H1 (cell line): ENCODE measurements around the gene RBM43. TPM values are rescaled to one million over a fixed set of nuclear protein-coding genes. Genes with fewer than 3 reads are reported as not detected.

ENCODE experiments used
- CTCF ChIA-PET: fragments of 300-600 bp; sonication (Branson Sonifier 250); formaldehyde crosslinking; loops from one replicate; lab custom pipeline; 2021; ENCODE audit not compliant: partially characterized antibody; lab: Charles Lee
- POLR2A ChIA-PET: fragments of 300-600 bp; sonication (Branson Sonifier 250); formaldehyde crosslinking; loops from one replicate; lab custom pipeline; 2021; ENCODE audit warnings: inconsistent platforms; ENCODE audit not compliant: partially characterized antibody; lab: Charles Lee
- DNase-seq, 2 experiments: peaks; one replicate each; pipeline versions ENCODE4 v3.0.0 to v3.0.0-alpha.2; 2010 to 2022; ENCODE audit warnings: low spot score in 2 of 2, low read depth in 1 of 2, mixed read lengths in 1 of 2
- FAIRE-seq: peaks from 2 replicates; lab custom pipeline; 2011; peaks lifted over from hg19 to GRCh38; lab: Jason Lieb, UNC
- H2AFZ ChIP-seq: 2 replicates; pipeline ENCODE4 v1.8.1; 2012; ENCODE audit warnings: low read length, inconsistent platforms
- H2AK5ac ChIP-seq: 2 replicates; pipeline ENCODE4 v1.6.1; 2013; ENCODE audit warnings: low read depth, low read length
- H2BK120ac ChIP-seq: replicated peaks from 2 replicates; pipeline ENCODE3; 2013; ENCODE audit warnings: low read depth, low read length, inconsistent platforms
- H2BK12ac ChIP-seq: 2 replicates; pipeline ENCODE4 v1.6.1; 2013; ENCODE audit warnings: low read depth, low read length
- H2BK15ac ChIP-seq: 2 replicates; pipeline ENCODE4 v1.6.1; 2013; ENCODE audit warnings: low read length
- H2BK20ac ChIP-seq: 2 replicates; pipeline ENCODE4 v1.6.1; 2013; ENCODE audit warnings: low read length
- H2BK5ac ChIP-seq: 2 replicates; pipeline ENCODE4 v1.6.1; 2013; ENCODE audit warnings: low read depth, low read length
- H3K14ac ChIP-seq: 2 replicates; pipeline ENCODE4 v1.6.1; 2013; ENCODE audit warnings: inconsistent platforms; ENCODE audit not compliant: insufficient read length
- H3K18ac ChIP-seq: 2 replicates; pipeline ENCODE4 v1.6.1; 2013; ENCODE audit warnings: low read length; ENCODE audit errors: extremely low read depth
- H3K23ac ChIP-seq: 2 replicates; pipeline ENCODE4 v1.6.1; 2013; ENCODE audit warnings: inconsistent platforms; ENCODE audit not compliant: insufficient read length
- H3K23me2 ChIP-seq: 2 replicates; pipeline ENCODE4 v1.6.1; 2013; ENCODE audit warnings: low read depth, low read length
- H3K27ac ChIP-seq: 2 replicates; pipeline ENCODE4 v1.6.1; 2011; ENCODE audit warnings: low read depth, low read length, inconsistent platforms
- H3K27me3 ChIP-seq, 4 experiments: replicated peaks in 1 of 4; 1 replicate in 1 of 4; 2 replicates in 3 of 4; pipeline versions ENCODE4 v1.6.1 to v1.8.1; 2011 to 2013; ENCODE audit warnings: low read length in 3 of 4, mild to moderate bottlenecking in 3 of 4, inconsistent platforms in 2 of 4, mixed read lengths in 2 of 4, moderate library complexity in 1 of 4; ENCODE audit not compliant: control insufficient read depth in 3 of 4, insufficient read depth in 3 of 4; ENCODE audit errors: extremely low read depth in 1 of 4
- H3K36me3 ChIP-seq, 4 experiments: 2 replicates each; pipeline versions ENCODE4 v1.6.1 to v1.8.1; 2011 to 2013; ENCODE audit warnings: mild to moderate bottlenecking in 4 of 4, low read length in 3 of 4, moderate library complexity in 2 of 4, control low read depth in 1 of 4, inconsistent platforms in 1 of 4; ENCODE audit not compliant: insufficient read depth in 4 of 4, control insufficient read depth in 2 of 4
- H3K4ac ChIP-seq: replicated peaks from 2 replicates; pipeline ENCODE3; 2013; ENCODE audit warnings: low read length, low read depth, mixed read lengths, inconsistent platforms; ENCODE audit not compliant: insufficient read length
- H3K4me1 ChIP-seq, 4 experiments: replicated peaks in 1 of 4; 1 replicate in 1 of 4; 2 replicates in 3 of 4; pipeline versions ENCODE4 v1.6.1 to v1.8.1; 2011 to 2013; ENCODE audit warnings: low read length in 3 of 4, inconsistent platforms in 2 of 4, mixed read lengths in 1 of 4; ENCODE audit not compliant: insufficient read depth in 4 of 4, control insufficient read depth in 3 of 4
- H3K4me2 ChIP-seq, 2 experiments: 2 replicates each; pipeline versions ENCODE4 v1.6.1 to v1.8.1; 2011 to 2013; ENCODE audit warnings: low read depth in 2 of 2, low read length in 2 of 2, control low read depth in 1 of 2, inconsistent platforms in 1 of 2, mild to moderate bottlenecking in 1 of 2; ENCODE audit not compliant: insufficient read depth in 1 of 2
- H3K4me3 ChIP-seq, 4 experiments: fragments of 200-600, 300-600 bp in 1 of 4; sonication (generic), shearing (Covaris generic), sonication (Bioruptor Twin) in 1 of 4; 2 replicates each; pipeline versions ENCODE4 v1.5.1 to v1.8.1; 2011 to 2016; ENCODE audit warnings: low read length in 4 of 4, low read depth in 3 of 4, control low read depth in 2 of 4, inconsistent platforms in 2 of 4, mild to moderate bottlenecking in 2 of 4, mixed read lengths in 1 of 4, moderate library complexity in 1 of 4; ENCODE audit not compliant: insufficient read depth in 2 of 4; ENCODE audit errors: extremely low read depth in 1 of 4
- H3K56ac ChIP-seq: replicated peaks from 2 replicates; pipeline ENCODE3; 2013; ENCODE audit warnings: low read depth, mild to moderate bottlenecking, mixed read lengths, low read length, inconsistent platforms; ENCODE audit not compliant: insufficient read length
- H3K79me1 ChIP-seq: 2 replicates; pipeline ENCODE4 v1.6.1; 2013; ENCODE audit warnings: low read depth, low read length, control low read depth
- H3K79me2 ChIP-seq, 2 experiments: 2 replicates each; pipeline versions ENCODE4 v1.6.1 to v1.8.1; 2012 to 2013; ENCODE audit warnings: low read length in 2 of 2, mild to moderate bottlenecking in 2 of 2, inconsistent platforms in 1 of 2; ENCODE audit not compliant: insufficient read depth in 2 of 2, control insufficient read depth in 1 of 2
- H3K9ac ChIP-seq, 4 experiments: replicated peaks in 1 of 4; 1 replicate in 1 of 4; 2 replicates in 3 of 4; pipeline versions ENCODE4 v1.6.1 to v1.8.1; 2011 to 2013; ENCODE audit warnings: low read depth in 3 of 4, low read length in 3 of 4, control low read depth in 2 of 4, mild to moderate bottlenecking in 2 of 4, moderate library complexity in 2 of 4, inconsistent platforms in 1 of 4; ENCODE audit errors: extremely low read depth in 1 of 4
- H3K9me3 ChIP-seq, 2 experiments: 2 replicates each; pipeline versions ENCODE4 v1.6.1 to v1.8.1; 2012 to 2013; ENCODE audit warnings: mild to moderate bottlenecking in 2 of 2, moderate library complexity in 2 of 2, control low read depth in 1 of 2, inconsistent platforms in 1 of 2, low read depth in 1 of 2, low read length in 1 of 2, mixed read lengths in 1 of 2; ENCODE audit not compliant: insufficient read depth in 2 of 2
- H4K20me1 ChIP-seq, 2 experiments: replicated peaks in 1 of 2; 2 replicates each; pipeline versions ENCODE3 to v1.8.1; 2011 to 2013; ENCODE audit warnings: inconsistent platforms in 2 of 2, low read length in 2 of 2, mild to moderate bottlenecking in 1 of 2; ENCODE audit not compliant: insufficient read depth in 2 of 2, control insufficient read depth in 1 of 2
- H4K5ac ChIP-seq: 2 replicates; pipeline ENCODE4 v1.6.1; 2013; ENCODE audit warnings: low read length, low read depth, mixed read lengths, inconsistent platforms; ENCODE audit not compliant: insufficient read length
- H4K8ac ChIP-seq: 2 replicates; pipeline ENCODE4 v1.8.0; 2013; ENCODE audit warnings: mild to moderate bottlenecking, moderate library complexity, low read length, inconsistent platforms; ENCODE audit not compliant: insufficient read depth; ENCODE audit errors: extremely low read depth
- H4K91ac ChIP-seq: replicated peaks from 2 replicates; pipeline ENCODE3; 2013; ENCODE audit warnings: low read length, mixed read lengths, inconsistent platforms; ENCODE audit not compliant: insufficient read length
- ASH2L ChIP-seq: fragments of 200-600, 300-600 bp; sonication (generic); IDR thresholded peaks from one replicate; pipeline ENCODE4 v1.7.1; 2017; ENCODE audit warnings: low read length
- EP300 ChIP-seq, 2 experiments: IDR thresholded peaks; 1 replicate in 1 of 2; 2 replicates in 1 of 2; pipeline ENCODE4 v1.6.1; 2011 to 2012; ENCODE audit warnings: low read depth in 2 of 2, low read length in 2 of 2, mild to moderate bottlenecking in 2 of 2, borderline replicate concordance in 1 of 2, inconsistent platforms in 1 of 2, moderate library complexity in 1 of 2
- SIRT6 ChIP-seq: IDR thresholded peaks from one replicate; pipeline ENCODE4 v1.7.1; 2012; ENCODE audit warnings: low read length, inconsistent platforms
- SUZ12 ChIP-seq: fragments of 200-600 bp; sonication (generic); IDR thresholded peaks from 2 replicates; pipeline ENCODE4 v1.6.1; 2012; ENCODE audit warnings: mild to moderate bottlenecking, inconsistent platforms, low read length, moderate library complexity, mixed read lengths
- WGBS, 2 experiments: shearing (Covaris generic) in 1 of 2; methylation state at CpG; one replicate each; pipeline versions ENCODE4 v1.1.6 to v1.1.7; 2013 to 2015; ENCODE audit warnings: low lambda C conversion rate in 2 of 2, mixed read lengths in 2 of 2, inconsistent platforms in 1 of 2, low coverage in 1 of 2, missing lambda C conversion rate in 1 of 2; ENCODE audit not compliant: insufficient replicate concordance in 2 of 2, insufficient coverage in 1 of 2, insufficient read length in 1 of 2; ENCODE audit errors: extremely low coverage in 1 of 2, missing lambda C conversion rate in 1 of 2; 5-methylcytosine and 5-hydroxymethylcytosine counted together
- polyA plus RNA-seq, 7 experiments: library from polyadenylated mRNA; depleted of rRNA in 3 of 7; stranded (reverse) in 5 of 7; unstranded in 2 of 7; fragments of >200 nt in 5 of 7; fragments of 200-250 nt in 2 of 7; gene quantifications; 1 replicate in 5 of 7; 2 replicates in 1 of 7; 4 replicates in 1 of 7; pipeline versions ENCODE4 v1.2.1 to v1.2.3, GENCODE V29; 2011 to 2013; ENCODE audit warnings: missing spikeins in 2 of 7, mixed read lengths in 2 of 7
- total RNA-seq: library from RNA; stranded (reverse); fragmentation: NEBNext Ultra II Directional; extraction: Animal tissue kit (Norgen Biotek cat#: 25700); gene quantifications from 2 replicates; pipeline ENCODE4 v1.2.1, GENCODE V29; 2021

Gene RBM43
- total and polyA plus RNA-seq, 2 of the 8 experiments (the other 6 are each of a cell fraction or from before 2014, with no cell fraction given) = 1.7 to 2.0 TPM

- H3K23ac ChIP-seq = no peak overlapping the region
Measured at GRCh38 chr2:151264157-151264825, 2.6 kb upstream of the RBM43 start.

More at GRCh38 chr2:151264157-151264825, 2.6 kb upstream of the RBM43 start:
- CTCF ChIA-PET = interaction anchor here (0.8 to 1.5 kb wide), 2 partner anchors 14 to 145 kb away, joined by 3 to 4 read pairs; partner anchors contain the start of gene RIF1
- H3K9ac ChIP-seq = no peak overlapping the region
- no peak overlapping the region for H2BK15ac ChIP-seq
- H3K4me3 ChIP-seq = no peak overlapping the region
- H3K27me3 ChIP-seq = no peaks in the 10 kb centered on the region
- no peak overlapping the region for H3K14ac ChIP-seq
- no peak overlapping the region for H4K8ac ChIP-seq
- H3K79me2 ChIP-seq = no peaks in the 10 kb centered on the region
- H4K5ac ChIP-seq = no peak overlapping the region
- no peaks in the 10 kb centered on the region for H4K20me1 ChIP-seq
- no peak overlapping the region for H3K18ac ChIP-seq
- no peak overlapping the region for H2BK120ac ChIP-seq
- no peak overlapping the region for H2AFZ ChIP-seq
- no peak overlapping the region for H3K4ac ChIP-seq
- no peak overlapping the region for H2BK5ac ChIP-seq
- peaks cover 3% of the 10 kb centered on the region; the same call in 1 of the 2 replicates for H3K23me2 ChIP-seq
- TF ChIP-seq SUZ12 (no peak), EP300 (IDR thresholded peaks at IDR 0.05; ENCODE audit: borderline replicate concordance in 1 of 2, low read depth in 2 of 2, low read length in 2 of 2) (no peak), ASH2L (no peak), SIRT6 (no peak)
- 84 to 100% methylated on average over 1 to 7 of the region's 7 CpGs for WGBS, 2 experiments
- H3K4me2 ChIP-seq = no peak overlapping the region; a peak in 1 of 4 replicates
- H3K9me3 ChIP-seq = no peaks in the 10 kb centered on the region
- no peaks in the 10 kb centered on the region for H3K79me1 ChIP-seq
- peaks cover 2 to 16% (median 7%) of the 10 kb centered on the region in 4 experiments for H3K4me1 ChIP-seq
- H3K27ac ChIP-seq = no peak overlapping the region
- POLR2A ChIA-PET = interaction anchor here (0.9 to 1.6 kb wide), 4 partner anchors 10 to 180 kb away, joined by 3 to 4 read pairs (median 3); no protein-coding TSS in a partner anchor
- no peak for FAIRE-seq
- no peak overlapping the region for H2BK20ac ChIP-seq
- H3K36me3 ChIP-seq = no peaks in the 10 kb centered on the region
- H2AK5ac ChIP-seq = no peak overlapping the region
- no peak overlapping the region for H2BK12ac ChIP-seq
- no peak for DNase-seq
- no peak overlapping the region for H3K56ac ChIP-seq
- H4K91ac ChIP-seq = no peak overlapping the region
